PC-9 (cell line): ENCODE data around the gene TCF4.

Source experiments
- CTCF ChIP-seq: fragments of 200-600 bp; sonication (generic); conservative IDR thresholded peaks from 2 replicates; pipeline ENCODE4 v1.6.1; 2017; ENCODE audit warnings: mixed run types, antibody characterized with exemption, mild to moderate bottlenecking, moderate library complexity
- EZH2 ChIP-seq: fragments of 200-600 bp; sonication (generic); IDR thresholded peaks from 2 replicates; pipeline ENCODE4 v1.8.0; 2017; ENCODE audit warnings: antibody characterized with exemption, low read depth

- no peak for TF ChIP-seq CTCF
- TF ChIP-seq EZH2: no peak
Observed at GRCh38 chr18:55623626-55624025, 35.6 kb upstream of the TCF4 start.
